Measurements from ENCODE around the gene LSS. TPM values are rescaled to one million over a fixed set of nuclear protein-coding genes. Genes with fewer than 3 reads are reported as not detected.
"Not testable (repeated sequence)": the region's sequence is repeated elsewhere in the genome, so short reads cannot be mapped to it uniquely, and the experiment has no call there.

The LSS gene
- total RNA-seq, 1 experiment from 2014 or later: 40.3 TPM

DNA sequence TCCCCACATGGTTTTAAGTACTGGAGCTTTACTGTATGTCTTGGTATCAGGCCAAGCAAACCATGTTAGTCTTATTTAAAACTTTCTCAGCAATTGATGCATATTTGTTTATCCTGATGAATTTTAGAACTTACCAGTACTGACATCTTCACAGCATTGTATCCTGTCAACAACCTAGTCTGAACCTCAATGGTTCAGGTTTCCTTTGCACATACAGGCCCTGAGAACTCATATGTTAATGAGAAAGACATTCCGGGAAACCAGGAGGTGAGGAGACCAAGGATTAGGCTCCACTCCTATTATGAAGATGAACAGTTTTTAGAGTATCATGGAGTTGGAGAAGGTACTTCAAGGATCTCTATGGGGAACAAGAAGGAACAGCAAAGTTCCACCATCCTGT lies 13.0 kb upstream of the LSS start:
- not testable (repeated sequence) for H2AFZ ChIP-seq (ENCODE audit: low read length); H3K9me3 ChIP-seq (ENCODE audit: low read length); H3K27me3 ChIP-seq (ENCODE audit: low read length); H3K27ac ChIP-seq (ENCODE audit: low read length); H3K4me3 ChIP-seq (ENCODE audit: low read length); H3K9me2 ChIP-seq (replicated peaks; ENCODE audit: insufficient read depth, low read length); H3K9ac ChIP-seq (ENCODE audit: low read length); DNase-seq; H3K4me1 ChIP-seq (ENCODE audit: low read length); H3K4me2 ChIP-seq (ENCODE audit: low read depth, low read length, poor library complexity, severe bottlenecking); H4K20me1 ChIP-seq (ENCODE audit: insufficient read depth, low read depth, low read length)
- peaks cover 62% of the 10 kb centered on the region for H3K36me3 ChIP-seq (ENCODE audit: insufficient read depth, low read length)
- H3K79me2 ChIP-seq (ENCODE audit: low read length): peaks cover 13% of the 10 kb centered on the region; the same call in 1 of the 2 replicates

DNA sequence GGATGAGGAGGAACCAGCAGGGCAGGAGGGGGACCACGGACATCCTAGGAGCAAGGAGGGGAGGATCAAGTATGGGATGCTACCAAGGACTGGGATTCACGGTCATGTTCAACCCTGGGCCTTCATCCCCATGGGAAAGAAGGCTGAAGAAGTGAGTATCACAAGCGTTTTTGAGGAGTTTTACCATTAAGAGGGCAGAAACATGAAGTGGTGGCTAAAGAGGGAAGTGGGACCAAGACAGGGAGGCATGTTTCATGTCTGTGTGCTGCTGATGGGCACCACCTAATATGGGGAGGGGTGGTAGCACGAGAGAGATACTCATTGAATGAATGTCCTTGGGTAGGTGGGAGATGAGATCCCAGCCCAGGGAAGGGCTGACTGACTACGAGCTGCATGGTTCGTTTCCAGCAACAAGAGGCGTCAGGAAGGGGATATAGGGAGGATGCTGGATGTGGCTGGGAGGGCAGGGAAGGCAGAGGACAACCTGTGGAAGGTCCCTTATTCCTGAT lies 11.3 kb upstream of the LSS start:
- Histone ChIP-seq H3K4me1 (ENCODE audit: low read length) (no peaks in the 10 kb centered on the region), H3K79me2 (ENCODE audit: low read length) (peaks cover 22% of the 10 kb centered on the region), H3K9me2 (replicated peaks; ENCODE audit: insufficient read depth, low read length) (no peaks in the 10 kb centered on the region), H3K4me3 (ENCODE audit: low read length) (no peak overlapping the region), H3K27ac (ENCODE audit: low read length) (no peak overlapping the region), H4K20me1 (ENCODE audit: insufficient read depth, low read depth, low read length) (no peaks in the 10 kb centered on the region), H3K4me2 (ENCODE audit: low read depth, low read length, poor library complexity, severe bottlenecking) (no peak overlapping the region), H3K36me3 (ENCODE audit: insufficient read depth, low read length) (peaks cover 63% of the 10 kb centered on the region), H3K9me3 (ENCODE audit: low read length) (no peaks in the 10 kb centered on the region), H3K9ac (ENCODE audit: low read length) (no peak overlapping the region), H2AFZ (ENCODE audit: low read length) (no peak overlapping the region), H3K27me3 (ENCODE audit: low read length) (no peaks in the 10 kb centered on the region)
- no peak for DNase-seq

DNA sequence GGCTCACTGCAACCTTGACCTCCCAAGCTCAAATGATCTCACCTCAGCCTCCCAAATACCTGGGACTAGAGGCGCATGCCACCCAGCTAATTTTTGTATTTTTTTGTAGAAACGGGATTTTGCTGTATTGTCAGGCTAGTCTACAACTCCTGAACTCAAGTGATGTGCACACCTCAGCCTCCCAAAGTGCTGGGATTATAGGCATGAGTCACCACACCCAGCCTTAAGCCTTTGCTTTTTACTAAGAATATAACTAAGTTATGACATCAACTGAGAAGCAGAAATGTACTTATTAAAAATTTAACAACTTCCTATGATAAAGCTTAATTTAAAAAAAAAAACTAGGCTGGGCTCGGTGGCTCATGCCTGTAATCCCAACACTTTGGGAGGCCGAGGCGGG lies 8.9 kb upstream of the LSS start:
- no peak overlapping the region for H3K4me3 ChIP-seq (ENCODE audit: low read length)
- H3K9ac ChIP-seq (ENCODE audit: low read length): no peak overlapping the region
- H3K4me1 ChIP-seq (ENCODE audit: low read length): no peaks in the 10 kb centered on the region
- no peaks in the 10 kb centered on the region for H3K27me3 ChIP-seq (ENCODE audit: low read length)
- H3K27ac ChIP-seq (ENCODE audit: low read length): no peak overlapping the region
- peaks cover 66% of the 10 kb centered on the region for H3K36me3 ChIP-seq (ENCODE audit: insufficient read depth, low read length)
- H4K20me1 ChIP-seq (ENCODE audit: insufficient read depth, low read depth, low read length): no peaks in the 10 kb centered on the region
- no peak overlapping the region for H2AFZ ChIP-seq (ENCODE audit: low read length)
- H3K79me2 ChIP-seq (ENCODE audit: low read length): peaks cover 44% of the 10 kb centered on the region
- H3K9me3 ChIP-seq (ENCODE audit: low read length): no peaks in the 10 kb centered on the region
- no peak overlapping the region for H3K4me2 ChIP-seq (ENCODE audit: low read depth, low read length, poor library complexity, severe bottlenecking)
- no peak for DNase-seq
- no peaks in the 10 kb centered on the region for H3K9me2 ChIP-seq (replicated peaks; ENCODE audit: insufficient read depth, low read length)

DNA sequence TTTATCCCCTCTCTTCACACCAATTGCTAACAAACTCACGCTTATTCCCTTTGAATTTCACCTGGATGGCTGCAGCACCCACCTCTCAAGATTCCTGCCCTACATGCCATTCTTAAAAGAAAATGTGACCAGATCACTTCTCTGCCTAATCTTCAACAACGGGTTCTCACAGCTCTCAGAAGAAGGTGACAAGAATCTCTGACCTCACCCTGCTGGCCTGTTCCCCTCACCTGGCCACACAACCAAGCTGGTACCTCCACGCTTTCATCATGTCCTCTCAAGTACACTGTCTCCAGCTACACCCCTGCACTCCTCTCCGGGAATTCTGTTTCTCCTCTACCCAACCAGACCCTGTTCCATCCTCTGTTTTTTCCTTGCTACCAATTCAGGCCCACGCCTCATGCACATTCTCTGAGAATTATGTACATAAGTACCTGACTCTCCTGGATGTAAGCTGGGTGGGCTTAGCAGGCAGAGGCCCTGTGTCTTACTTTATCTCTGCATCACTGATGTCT lies 5.9 kb upstream of the LSS start:
- no peak overlapping the region for H3K9ac ChIP-seq (ENCODE audit: low read length)
- no peaks in the 10 kb centered on the region for H3K9me3 ChIP-seq (ENCODE audit: low read length)
- no peak overlapping the region for H2AFZ ChIP-seq (ENCODE audit: low read length)
- H3K4me3 ChIP-seq (ENCODE audit: low read length): no peak overlapping the region
- no peaks in the 10 kb centered on the region for H4K20me1 ChIP-seq (ENCODE audit: insufficient read depth, low read depth, low read length)
- H3K9me2 ChIP-seq (replicated peaks; ENCODE audit: insufficient read depth, low read length): no peaks in the 10 kb centered on the region
- peaks cover 18% of the 10 kb centered on the region for H3K4me1 ChIP-seq (ENCODE audit: low read length)
- no peak for DNase-seq
- peaks cover 74% of the 10 kb centered on the region for H3K36me3 ChIP-seq (ENCODE audit: insufficient read depth, low read length)
- H3K4me2 ChIP-seq (ENCODE audit: low read depth, low read length, poor library complexity, severe bottlenecking): no peak overlapping the region
- H3K79me2 ChIP-seq (ENCODE audit: low read length): peaks cover 71% of the 10 kb centered on the region
- H3K27ac ChIP-seq (ENCODE audit: low read length): no peak overlapping the region
- no peaks in the 10 kb centered on the region for H3K27me3 ChIP-seq (ENCODE audit: low read length)

DNA sequence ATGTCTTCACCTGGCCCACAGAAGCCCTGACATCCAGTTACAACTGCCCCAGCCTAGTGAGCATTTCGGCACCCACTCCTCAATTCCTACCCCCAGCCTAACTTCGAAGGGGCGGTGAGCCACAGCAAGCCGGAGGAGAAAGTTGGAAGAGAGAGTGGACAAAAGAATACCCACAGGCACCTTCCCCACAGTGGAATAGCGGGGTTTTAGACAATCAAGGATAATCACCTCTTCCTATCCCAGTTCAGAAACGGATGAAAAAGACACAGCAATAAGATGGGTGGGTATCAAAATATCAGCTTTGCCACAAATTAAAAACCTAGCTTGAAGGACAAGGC lies 1.3 kb upstream of the LSS start:
- Histone ChIP-seq H3K9me2 (replicated peaks; ENCODE audit: insufficient read depth, low read length) (no peaks in the 10 kb centered on the region), H3K36me3 (ENCODE audit: insufficient read depth, low read length) (peaks cover 51% of the 10 kb centered on the region), H3K9ac (ENCODE audit: low read length) (peak overlapping the region; percentile 96), H2AFZ (ENCODE audit: low read length) (no peak overlapping the region), H3K27me3 (ENCODE audit: low read length) (no peaks in the 10 kb centered on the region), H3K4me3 (ENCODE audit: low read length) (peak overlapping the region; percentile 69), H3K4me2 (ENCODE audit: low read depth, low read length, poor library complexity, severe bottlenecking) (peak overlapping the region; percentile 82), H3K79me2 (ENCODE audit: low read length) (peaks cover 91% of the 10 kb centered on the region), H3K9me3 (ENCODE audit: low read length) (no peaks in the 10 kb centered on the region), H4K20me1 (ENCODE audit: insufficient read depth, low read depth, low read length) (no peaks in the 10 kb centered on the region; the same call in 1 of the 2 replicates), H3K4me1 (ENCODE audit: low read length) (peaks cover 38% of the 10 kb centered on the region), H3K27ac (ENCODE audit: low read length) (peak overlapping the region; percentile 76; the same call in 1 of the 2 replicates)
- no peak for DNase-seq

DNA sequence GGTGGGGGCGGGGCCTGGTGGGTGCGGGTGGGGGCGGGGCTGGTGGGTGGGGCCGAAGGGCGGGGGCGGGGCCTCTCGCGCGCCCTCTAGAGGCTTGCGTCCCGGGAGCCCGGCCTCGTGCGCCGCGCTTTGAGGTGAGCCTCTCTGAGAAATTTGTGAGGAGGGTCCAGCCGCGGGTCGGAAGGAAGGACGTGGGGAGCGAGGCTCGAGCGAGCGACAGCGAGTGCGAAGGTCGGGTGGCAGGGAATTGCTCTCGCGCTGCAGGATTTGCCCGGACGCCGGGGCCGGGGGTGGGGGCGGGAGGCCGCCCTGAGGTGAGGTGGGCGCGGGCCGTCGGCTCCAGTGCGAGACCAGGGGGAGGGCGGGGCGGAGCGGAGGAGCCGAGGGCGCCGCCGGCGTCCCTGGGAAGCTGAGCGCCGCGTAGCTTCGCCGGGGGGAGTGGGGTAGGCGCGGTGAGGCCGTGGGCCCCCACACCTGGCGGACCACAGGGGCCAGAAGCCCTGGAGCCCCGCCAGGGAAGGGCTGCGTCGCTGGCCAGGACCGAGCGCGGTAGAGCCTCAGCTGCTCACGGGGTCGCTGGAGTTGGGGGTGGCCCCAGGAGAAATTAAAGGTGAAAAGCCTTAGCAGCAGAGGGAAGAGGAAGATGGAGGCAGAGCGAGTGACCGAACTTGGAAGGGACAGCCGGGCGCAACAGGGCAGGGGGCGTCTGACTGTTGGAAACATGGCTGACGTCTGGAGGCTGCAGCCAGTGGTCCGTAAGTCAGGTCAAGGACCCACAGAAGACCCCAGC lies 754 bp upstream of the LSS start:
- DNase-seq: peak; percentile 77
- Histone ChIP-seq H3K27me3 (ENCODE audit: low read length) (no peaks in the 10 kb centered on the region), H3K9me3 (ENCODE audit: low read length) (no peaks in the 10 kb centered on the region), H3K36me3 (ENCODE audit: insufficient read depth, low read length) (peaks cover 46% of the 10 kb centered on the region), H3K27ac (ENCODE audit: low read length) (peak overlapping the region; percentile 76), H3K9me2 (replicated peaks; ENCODE audit: insufficient read depth, low read length) (no peaks in the 10 kb centered on the region), H3K9ac (ENCODE audit: low read length) (peak overlapping the region; percentile 96), H3K4me1 (ENCODE audit: low read length) (peaks cover 38% of the 10 kb centered on the region), H3K4me3 (ENCODE audit: low read length) (peak overlapping the region; percentile 69), H3K79me2 (ENCODE audit: low read length) (peaks cover 91% of the 10 kb centered on the region), H2AFZ (ENCODE audit: low read length) (peak overlapping the region; percentile 26; the same call in 1 of the 2 replicates), H3K4me2 (ENCODE audit: low read depth, low read length, poor library complexity, severe bottlenecking) (peak overlapping the region; percentile 82), H4K20me1 (ENCODE audit: insufficient read depth, low read depth, low read length) (no peaks in the 10 kb centered on the region; the same call in 1 of the 2 replicates)

DNA sequence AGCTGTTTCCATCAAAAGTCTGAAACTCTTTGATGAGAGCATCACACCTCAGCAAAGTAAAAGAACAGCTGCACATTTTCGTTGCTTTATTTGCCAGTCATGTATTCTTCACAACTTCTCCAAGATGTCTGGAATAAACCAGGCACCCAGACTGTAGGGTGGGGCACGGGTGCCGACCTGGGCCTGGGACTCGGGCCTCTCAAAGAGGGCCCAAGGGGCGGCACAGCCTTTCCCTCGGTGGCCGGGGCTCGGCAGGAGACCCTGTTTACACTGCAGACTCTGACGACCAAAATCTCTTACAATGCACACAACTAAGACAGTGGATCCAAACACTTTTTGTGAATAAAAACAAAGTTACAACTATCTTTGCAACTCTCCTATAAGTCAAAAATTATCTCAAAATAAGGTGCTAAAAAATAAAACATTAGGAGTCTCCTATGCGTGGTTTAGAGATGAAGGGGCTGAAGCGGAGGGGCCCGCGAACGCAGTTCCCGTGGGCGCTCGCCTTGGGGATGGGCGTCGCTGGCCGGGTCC lies 696 bp downstream of the LSS start:
- Histone ChIP-seq H3K4me2 (ENCODE audit: low read depth, low read length, poor library complexity, severe bottlenecking) (peak overlapping the region; percentile 91), H3K9me3 (ENCODE audit: low read length) (no peaks in the 10 kb centered on the region), H3K4me3 (ENCODE audit: low read length) (peak overlapping the region; percentile 75), H3K9me2 (replicated peaks; ENCODE audit: insufficient read depth, low read length) (no peaks in the 10 kb centered on the region), H3K27me3 (ENCODE audit: low read length) (no peaks in the 10 kb centered on the region), H3K36me3 (ENCODE audit: insufficient read depth, low read length) (peaks cover 33% of the 10 kb centered on the region), H3K27ac (ENCODE audit: low read length) (peak overlapping the region; percentile 63), H2AFZ (ENCODE audit: low read length) (peak overlapping the region; percentile 88), H3K9ac (ENCODE audit: low read length) (peak overlapping the region; percentile 81), H4K20me1 (ENCODE audit: insufficient read depth, low read depth, low read length) (no peaks in the 10 kb centered on the region; the same call in 1 of the 2 replicates), H3K4me1 (ENCODE audit: low read length) (peaks cover 38% of the 10 kb centered on the region), H3K79me2 (ENCODE audit: low read length) (peaks cover 82% of the 10 kb centered on the region)
- peak; percentile 56 for DNase-seq

DNA sequence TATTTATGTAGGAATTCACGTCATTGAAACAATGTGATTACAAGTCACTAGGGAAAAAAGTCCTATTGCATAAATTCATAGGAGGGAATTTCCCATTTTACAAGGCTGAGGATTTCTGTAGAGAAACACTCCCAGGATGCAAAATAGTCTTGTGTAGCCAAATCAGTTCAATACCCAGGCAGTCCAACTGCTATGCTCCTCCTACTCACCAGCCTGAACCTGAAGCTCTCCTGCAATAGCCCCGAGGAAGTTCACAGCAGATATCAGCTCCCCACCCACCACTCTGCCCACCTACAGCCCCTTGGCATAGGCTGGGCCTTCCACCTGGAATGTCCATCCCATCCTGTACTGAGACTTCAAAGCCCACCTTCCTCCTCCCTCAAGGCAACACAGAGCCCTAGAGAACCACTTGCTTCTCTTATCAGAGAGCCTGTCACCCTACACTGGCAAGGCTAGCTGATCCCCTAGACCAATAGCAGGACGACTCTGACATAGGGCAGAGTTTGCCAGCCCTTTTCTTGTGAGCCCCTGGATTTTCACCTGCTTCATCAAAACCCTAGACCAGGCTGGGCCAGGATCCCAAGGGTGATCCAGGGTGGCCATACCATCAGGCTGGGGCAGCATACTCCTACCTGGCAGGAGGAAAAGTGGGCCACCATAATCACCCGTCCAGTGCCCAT lies 1.5 kb downstream of the LSS start:
- Histone ChIP-seq H3K4me3 (ENCODE audit: low read length) (peak overlapping the region; percentile 75), H2AFZ (ENCODE audit: low read length) (no peak overlapping the region), H3K4me1 (ENCODE audit: low read length) (peaks cover 38% of the 10 kb centered on the region), H3K27me3 (ENCODE audit: low read length) (no peaks in the 10 kb centered on the region), H3K79me2 (ENCODE audit: low read length) (peaks cover 80% of the 10 kb centered on the region), H3K36me3 (ENCODE audit: insufficient read depth, low read length) (peaks cover 25% of the 10 kb centered on the region), H3K4me2 (ENCODE audit: low read depth, low read length, poor library complexity, severe bottlenecking) (peak overlapping the region; percentile 91), H3K27ac (ENCODE audit: low read length) (peak overlapping the region; percentile 63), H3K9me2 (replicated peaks; ENCODE audit: insufficient read depth, low read length) (no peaks in the 10 kb centered on the region), H3K9me3 (ENCODE audit: low read length) (no peaks in the 10 kb centered on the region), H3K9ac (ENCODE audit: low read length) (peak overlapping the region; percentile 81), H4K20me1 (ENCODE audit: insufficient read depth, low read depth, low read length) (no peaks in the 10 kb centered on the region; the same call in 1 of the 2 replicates)
- DNase-seq: peak; percentile 76
